Measurements from ENCODE around the gene KCNQ2.

GRCh38 chr20:63378626-63379025 lies 93.8 kb downstream of the KCNQ2 start:
- TF ChIP-seq PAX8 (IDR thresholded peaks at IDR 0.05) (no peak), SMARCA5 (IDR thresholded peaks at IDR 0.05) (no peak), GABPA (IDR thresholded peaks at IDR 0.05; ENCODE audit: low read depth) (no peak), EP300 (IDR thresholded peaks at IDR 0.05; ENCODE audit: borderline replicate concordance in 1 of 2, control insufficient read depth in 1 of 2, low read depth in 2 of 2, low read length in 2 of 2) (no peak), ZBTB33 (IDR thresholded peaks at IDR 0.05) (no peak), MAX (IDR thresholded peaks at IDR 0.05; ENCODE audit: low read depth, low read length) (no peak)
